Ovary (tissue), 9 donors: ENCODE results near the gene BLTP2. TPM values are rescaled to one million over a fixed set of nuclear protein-coding genes. Genes with fewer than 3 reads are reported as not detected.

Source experiments
- DNase-seq, 5 donors: peaks; one replicate each; pipeline ENCODE4 v3.0.0-alpha.2; 2019 to 2020
- H3K27ac ChIP-seq, 2 donors: fragments of 200-600 bp; one replicate each; pipeline versions ENCODE4 v1.5.1 to v1.8.0; 2019 to 2022
- H3K27me3 ChIP-seq: fragments of 200-600 bp; one replicate; pipeline ENCODE4 v1.8.0; 2022
- H3K36me3 ChIP-seq: fragments of 200-600 bp; sonication (generic); one replicate; pipeline ENCODE4 v1.5.1; 2019
- H3K4me1 ChIP-seq: one replicate; pipeline ENCODE4 v1.8.1; 2013; ENCODE audit warnings: mild to moderate bottlenecking, moderate library complexity; ENCODE audit not compliant: insufficient read depth
- H3K4me3 ChIP-seq: fragments of 200-600 bp; sonication (generic); one replicate; pipeline ENCODE4 v1.5.1; 2017
- H3K9me3 ChIP-seq, 2 donors: fragments of 200-600 bp in 1 of 2; sonication (generic) in 1 of 2; one replicate each; pipeline versions ENCODE4 v1.5.1 to v1.8.1; 2013 to 2019; ENCODE audit warnings: mild to moderate bottlenecking in 1 of 2, moderate library complexity in 1 of 2
- EP300 ChIP-seq: sonication (generic); formaldehyde crosslinking; IDR thresholded peaks from one replicate; pipeline ENCODE4 v1.6.1; 2017; ENCODE audit warnings: antibody characterized with exemption
- POLR2A ChIP-seq: fragments of 450-650 bp; IDR thresholded peaks from one replicate; pipeline ENCODE4 v1.6.1; 2017; ENCODE audit warnings: antibody characterized with exemption, mild to moderate bottlenecking, moderate library complexity
- WGBS, 3 donors: extraction: QIAGEN DNeasy Blood & Tissue Kit in 1 of 3; methylation state at CpG; one replicate each; pipeline versions ENCODE4 v1.1.5 to v1.1.7; 2013 to 2017; 5-methylcytosine and 5-hydroxymethylcytosine counted together
- intact Hi-C, 4 donors: fragments of 100-400 bp; cut with DNase I; formaldehyde crosslinking; loops; one replicate each; pipeline versions ENCODE4 v1.11.0 to v1.15.1; 2022 to 2023
- polyA plus RNA-seq, 2 donors: library from polyadenylated mRNA; stranded (reverse); fragments of 200-250 nt in 1 of 2; fragments of 350-450 nt in 1 of 2; fragmentation: Illumina TruSeq in 1 of 2; extraction: RNeasy Lipid Tissue Mini Kit (QIAGEN cat#74804) in 1 of 2; gene quantifications; one replicate each; pipeline ENCODE4 v1.2.3, GENCODE V29; 2013 to 2014
- total RNA-seq, 7 donors: library from RNA; depleted of rRNA in 2 of 7; stranded (reverse); fragments of >200 nt in 2 of 7; fragmentation: NEBNext Ultra II Directional in 3 of 7; extraction: Animal tissue kit (Norgen Biotek cat#: 25700) in 3 of 7; gene quantifications; one replicate each; pipeline versions ENCODE4 v1.1.0 to v1.2.4, GENCODE V29; 2016 to 2023
- TF ChIP-seq, protein P1 (sequence below), 3 donors: fragments of 450-650 bp in 2 of 3; fragments of 200-600 bp in 1 of 3; IDR thresholded peaks; one replicate each; pipeline versions ENCODE4 v1.5.1 to v1.8.0; 2016 to 2022; ENCODE audit warnings: antibody characterized with exemption in 3 of 3, mild to moderate bottlenecking in 1 of 3
- donor health status: DM: no; HTN: no; CAD: no; lungs with moderate emphysema.
- donor health status: DM: no; HTN: no; CAD: no.
- donor health status: Bipolar disorder and iron deficiency.
- donor health status: DM: yes; HTN: yes; CAD: no.
- donor health status: DM: no; HTN: no; CAD: no.
- donor health status: DM: yes; HTN: yes; CAD: no.

BLTP2 gene
- total and polyA plus RNA-seq, 9 donors: 24.9 to 148 (median 93.2) TPM

DNA sequence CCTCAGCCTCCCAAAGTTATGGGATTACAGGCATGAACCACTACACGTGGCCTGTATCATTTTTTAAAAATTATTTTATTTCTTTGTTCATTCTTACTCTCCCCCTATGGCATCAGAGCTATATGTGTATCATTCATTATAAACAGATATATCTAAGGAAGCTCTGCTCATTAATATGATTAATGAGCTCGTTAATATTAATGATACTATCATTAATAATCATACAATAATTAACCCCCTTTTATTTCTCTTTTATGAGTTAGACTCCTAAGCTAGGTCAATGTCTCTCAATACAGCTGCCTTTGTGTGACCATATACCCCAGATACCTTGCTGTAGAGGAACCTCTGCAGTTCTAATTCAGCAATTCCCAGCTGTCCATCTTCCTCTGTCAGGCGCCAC is 26.5 kb downstream of the BLTP2 start:
- H3K4me3 ChIP-seq: no peak overlapping the region
- TF ChIP-seq, protein P1, sequence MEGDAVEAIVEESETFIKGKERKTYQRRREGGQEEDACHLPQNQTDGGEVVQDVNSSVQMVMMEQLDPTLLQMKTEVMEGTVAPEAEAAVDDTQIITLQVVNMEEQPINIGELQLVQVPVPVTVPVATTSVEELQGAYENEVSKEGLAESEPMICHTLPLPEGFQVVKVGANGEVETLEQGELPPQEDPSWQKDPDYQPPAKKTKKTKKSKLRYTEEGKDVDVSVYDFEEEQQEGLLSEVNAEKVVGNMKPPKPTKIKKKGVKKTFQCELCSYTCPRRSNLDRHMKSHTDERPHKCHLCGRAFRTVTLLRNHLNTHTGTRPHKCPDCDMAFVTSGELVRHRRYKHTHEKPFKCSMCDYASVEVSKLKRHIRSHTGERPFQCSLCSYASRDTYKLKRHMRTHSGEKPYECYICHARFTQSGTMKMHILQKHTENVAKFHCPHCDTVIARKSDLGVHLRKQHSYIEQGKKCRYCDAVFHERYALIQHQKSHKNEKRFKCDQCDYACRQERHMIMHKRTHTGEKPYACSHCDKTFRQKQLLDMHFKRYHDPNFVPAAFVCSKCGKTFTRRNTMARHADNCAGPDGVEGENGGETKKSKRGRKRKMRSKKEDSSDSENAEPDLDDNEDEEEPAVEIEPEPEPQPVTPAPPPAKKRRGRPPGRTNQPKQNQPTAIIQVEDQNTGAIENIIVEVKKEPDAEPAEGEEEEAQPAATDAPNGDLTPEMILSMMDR (IDR thresholded peaks at IDR 0.05): no peak
- TF ChIP-seq EP300: no peak
- no peak for TF ChIP-seq POLR2A
- 87 to 93% (median 88%) methylated on average over 3 of the region's 3 CpGs for WGBS, 3 donors
- no peak for DNase-seq
- H3K4me1 ChIP-seq: no peaks in the 10 kb centered on the region
- H3K27ac ChIP-seq: no peak overlapping the region
- H3K36me3 ChIP-seq: no peaks in the 10 kb centered on the region
- H3K9me3 ChIP-seq: no peaks in the 10 kb centered on the region
- intact Hi-C loops: loop anchor here in 1 of 4 donors (5.0 kb wide), 1 partner anchor 126 kb away; no protein-coding TSS in a partner anchor
- H3K27me3 ChIP-seq: no peaks in the 10 kb centered on the region

DNA sequence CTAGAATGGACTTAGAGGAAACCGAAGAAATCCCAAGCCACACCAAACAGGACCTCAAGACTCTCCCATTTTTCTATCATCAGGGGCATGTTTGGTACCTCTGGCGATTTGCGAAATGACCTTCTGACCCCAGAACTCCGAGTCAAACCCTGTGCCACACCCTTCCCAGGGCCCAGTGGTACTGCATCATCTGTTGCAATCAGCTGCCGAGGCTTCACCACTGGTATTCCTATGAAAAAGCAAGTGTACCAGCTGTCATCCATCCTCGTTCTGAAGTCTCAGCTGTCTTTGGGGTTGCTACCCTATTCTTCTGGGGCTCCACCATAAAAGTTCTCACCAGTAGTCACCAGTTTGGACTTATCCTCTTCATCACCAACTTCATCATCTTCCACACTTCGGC is 28.7 kb downstream of the BLTP2 start:
- intact Hi-C loops: loop anchor here in 1 of 4 donors (5.0 kb wide), 1 partner anchor 124 kb away; no protein-coding TSS in a partner anchor
- WGBS, 3 donors: 72 to 83% (median 78%) methylated on average over 7 of the region's 7 CpGs
- Histone ChIP-seq H3K27me3 (no peaks in the 10 kb centered on the region), H3K36me3 (no peaks in the 10 kb centered on the region), H3K4me3 (no peak overlapping the region), H3K4me1 (no peaks in the 10 kb centered on the region), H3K9me3 (no peaks in the 10 kb centered on the region), H3K27ac (no peak overlapping the region)
- TF ChIP-seq POLR2A (no peak), EP300 (no peak)
- TF ChIP-seq, protein P1 (IDR thresholded peaks at IDR 0.05): no peak
- no peak for DNase-seq

DNA sequence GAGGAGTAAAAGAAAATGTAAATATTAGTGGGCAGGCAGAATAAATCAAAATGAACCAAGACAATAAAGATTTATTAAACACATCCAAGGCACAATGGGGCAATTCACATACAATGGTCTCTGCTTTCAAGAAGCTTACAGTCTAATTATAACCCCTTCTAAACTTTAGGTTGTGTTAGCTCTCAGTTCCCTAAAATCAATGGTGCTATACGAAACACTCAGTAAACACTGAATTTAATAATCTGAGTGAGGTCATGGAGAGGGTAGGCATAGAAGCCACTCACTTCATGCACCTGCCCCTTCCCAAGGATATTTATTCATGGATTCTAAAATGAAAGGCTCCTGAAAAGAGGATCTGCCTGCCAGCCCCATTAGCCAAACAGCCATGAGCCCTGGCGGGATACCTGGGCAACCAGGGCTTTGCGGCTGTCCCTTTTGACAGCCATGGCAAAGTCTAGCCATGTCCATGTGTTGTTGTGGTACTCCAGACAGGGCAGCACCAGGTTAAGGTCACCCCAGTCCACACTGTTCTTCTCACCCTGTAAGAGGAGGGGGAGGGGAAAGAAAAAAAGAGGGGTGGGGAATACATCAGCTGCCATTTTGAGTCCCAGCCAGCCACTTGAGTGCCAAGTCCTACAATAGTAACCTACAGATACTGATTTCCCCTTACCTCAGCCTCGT is 29.6 kb downstream of the BLTP2 start:
- no peak overlapping the region for H3K4me3 ChIP-seq
- no peaks in the 10 kb centered on the region for H3K27me3 ChIP-seq
- intact Hi-C loops: loop anchor here in 1 of 4 donors (5.0 kb wide), 1 partner anchor 123 kb away; no protein-coding TSS in a partner anchor
- TF ChIP-seq, protein P1 (IDR thresholded peaks at IDR 0.05): no peak
- no peak for TF ChIP-seq POLR2A
- no peaks in the 10 kb centered on the region for H3K36me3 ChIP-seq
- H3K27ac ChIP-seq: no peak overlapping the region
- WGBS, 3 donors: 82 to 83% (median 83%) methylated on average over 4 of the region's 4 CpGs
- H3K9me3 ChIP-seq: no peaks in the 10 kb centered on the region
- no peaks in the 10 kb centered on the region for H3K4me1 ChIP-seq
- no peak for DNase-seq

GRCh38 chr17:28613931-28614381 is 31.0 kb downstream of the BLTP2 start, which contains the start of gene RSKR:
TSS of gene RSKR (minus strand) at chr17:28614185. CDS start at chr17:28614161, 24 bp downstream.
- no peak for DNase-seq
- no peaks in the 10 kb centered on the region for H3K36me3 ChIP-seq
- no peaks in the 10 kb centered on the region for H3K4me1 ChIP-seq
- H3K9me3 ChIP-seq: no peaks in the 10 kb centered on the region
- intact Hi-C loops: loop anchor here in 3 of 4 donors (2.0 to 5.0 kb wide), 2 partner anchors 59 to 117 kb away; no protein-coding TSS in a partner anchor
- WGBS, 3 donors: 72 to 80% (median 76%) methylated on average over 5 of the region's 5 CpGs
- no peak for TF ChIP-seq POLR2A
- TF ChIP-seq, protein P1 (IDR thresholded peaks at IDR 0.05): no peak
- no peak for TF ChIP-seq EP300
- no peak within 1 kb of the TSS for H3K4me3 ChIP-seq
- H3K27ac ChIP-seq: no peak within 1 kb of the TSS
- H3K27me3 ChIP-seq: no peaks in the 10 kb centered on the region
